HG03442 (cell line): Measurements from ENCODE around the gene USP31.

Experiments used
- ATAC-seq: cut with Tn5 transposase; IDR thresholded peaks from one replicate; pipeline ENCODE4 v1.9.1; 2021; ENCODE audit warnings: mild to moderate bottlenecking, moderate library complexity; ENCODE audit not compliant: unreplicated experiment

USP31 gene

GRCh38 chr16:23025692-23026307 is 123.5 kb downstream of the USP31 start:
- ATAC-seq: no peak

GRCh38 chr16:23024044-23024443 is 125.2 kb downstream of the USP31 start:
- no peak for ATAC-seq

- no peak for ATAC-seq
These were observed 129.2 kb downstream of the USP31 start for GRCh38 chr16:23020084-23020483.

- no peak for ATAC-seq
These were observed 132.9 kb downstream of the USP31 start for GRCh38 chr16:23016368-23016767.

GRCh38 chr16:23015580-23015979 is 133.7 kb downstream of the USP31 start:
- no peak for ATAC-seq

GRCh38 chr16:23014592-23014991 is 134.7 kb downstream of the USP31 start:
- no peak for ATAC-seq
